NCI-H2171 treated with DMSO at 0.1 percent for 48 hours (cell line): ENCODE data around the gene ADAM8.
A peak's percentile ranks its signal among the peaks of the same experiment; 100 is the strongest.
"Not testable (repeated sequence)": the region's sequence is repeated elsewhere in the genome, so short reads cannot be mapped to it uniquely, and the experiment has no call there.

Experiments used
- DNase-seq: peaks from one replicate; lab custom pipeline; 2025; lab: John Stamatoyannopoulos, UW

ADAM8 gene

DNA sequence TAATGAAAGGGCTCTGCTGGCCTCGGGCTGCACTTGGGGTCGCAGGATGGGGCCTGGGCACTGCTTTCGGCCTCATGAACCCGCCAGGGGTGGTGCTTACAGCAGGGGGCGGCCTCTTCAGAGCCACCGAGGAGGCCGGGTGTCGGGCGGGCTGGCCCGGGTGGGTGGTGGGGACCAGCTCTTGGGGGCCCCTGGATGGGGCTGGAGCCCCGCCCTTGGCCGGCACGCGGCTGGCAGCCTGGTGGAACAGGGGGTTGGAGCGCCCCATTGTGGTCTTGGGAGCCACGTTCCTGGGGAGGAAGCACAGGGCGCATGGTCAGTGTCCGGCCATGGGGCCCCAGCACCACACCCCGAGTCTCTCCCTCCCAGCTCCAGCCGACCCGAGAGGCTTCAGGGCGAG, 8.8 kb downstream of the ADAM8 start:
- no peak for DNase-seq

DNA sequence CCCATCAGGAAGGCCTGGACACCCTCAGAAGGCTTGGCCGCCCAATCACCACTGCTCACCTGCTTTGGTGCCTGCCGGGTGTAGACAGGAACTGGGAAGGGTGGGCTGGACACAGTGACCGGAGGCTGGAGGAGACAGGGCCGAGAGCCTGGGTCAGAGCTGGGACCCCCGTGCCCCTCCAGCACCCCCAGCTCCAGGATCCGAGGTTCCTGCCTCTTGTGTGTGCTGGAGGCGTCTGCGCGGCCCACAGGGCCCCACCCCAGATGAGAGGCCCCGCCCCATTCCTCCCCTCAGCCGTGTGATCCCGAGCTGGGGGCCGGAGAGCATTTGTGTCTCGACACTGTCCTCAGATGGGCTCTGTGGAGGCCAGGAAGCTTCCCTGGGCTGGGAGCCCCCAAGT, 9.4 kb downstream of the ADAM8 start:
- DNase-seq: no peak

DNA sequence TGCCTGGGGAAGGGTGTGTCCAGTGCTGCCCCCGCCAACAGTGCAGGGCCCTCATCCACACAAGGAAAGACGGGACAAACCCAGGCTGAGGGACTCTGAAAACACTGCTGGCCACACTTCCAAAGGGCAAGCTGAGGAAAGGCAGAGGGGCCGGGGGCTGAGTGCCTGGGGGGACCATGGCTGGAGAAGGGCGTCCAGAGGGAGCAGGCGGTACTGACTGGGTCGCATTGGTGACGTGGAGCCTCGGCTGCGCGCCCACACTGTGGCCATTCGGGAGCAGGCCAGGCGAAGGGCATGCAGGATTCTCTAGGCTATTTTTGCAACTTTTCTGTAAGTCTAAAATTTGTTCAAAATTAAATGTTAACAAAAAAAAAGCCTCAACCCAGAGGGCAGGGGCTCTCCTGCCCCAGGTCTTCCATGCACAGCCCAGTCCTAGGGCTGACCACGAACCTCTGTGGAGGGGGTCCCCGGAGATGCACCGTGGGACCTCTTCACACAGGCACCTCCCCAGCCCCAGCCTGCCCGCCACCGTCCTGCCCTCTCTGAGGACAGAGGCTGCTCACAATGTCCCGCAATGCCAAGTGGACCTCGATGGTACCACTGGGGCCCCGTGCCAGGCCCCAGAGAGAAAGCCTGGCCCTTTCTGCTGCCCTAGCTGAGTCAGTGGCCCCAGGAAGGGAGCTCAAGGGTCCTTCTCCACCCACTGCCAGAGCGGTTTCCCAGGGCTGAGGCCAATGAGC, 10.4 kb downstream of the ADAM8 start:
- DNase-seq: no peak

DNA sequence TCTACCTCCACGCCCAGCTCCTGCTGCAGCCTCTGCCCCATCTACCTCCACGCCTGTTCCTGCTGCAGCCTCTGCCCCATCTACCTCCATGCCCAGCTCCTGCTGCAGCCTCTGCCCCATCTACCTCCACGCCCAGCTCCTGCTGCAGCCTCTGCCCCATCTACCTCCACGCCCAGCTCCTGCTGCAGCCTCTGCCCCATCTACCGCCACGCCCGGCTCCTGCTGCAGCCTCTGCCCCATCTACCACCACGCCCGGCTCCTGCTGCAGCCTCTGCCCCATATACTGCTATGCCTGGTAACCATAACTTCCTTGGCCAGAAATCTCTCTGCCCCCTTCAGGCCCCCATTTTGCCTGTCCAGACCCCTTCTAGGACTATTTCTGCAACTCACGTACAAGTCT, 11.6 kb downstream of the ADAM8 start:
- not testable (repeated sequence) for DNase-seq

DNA sequence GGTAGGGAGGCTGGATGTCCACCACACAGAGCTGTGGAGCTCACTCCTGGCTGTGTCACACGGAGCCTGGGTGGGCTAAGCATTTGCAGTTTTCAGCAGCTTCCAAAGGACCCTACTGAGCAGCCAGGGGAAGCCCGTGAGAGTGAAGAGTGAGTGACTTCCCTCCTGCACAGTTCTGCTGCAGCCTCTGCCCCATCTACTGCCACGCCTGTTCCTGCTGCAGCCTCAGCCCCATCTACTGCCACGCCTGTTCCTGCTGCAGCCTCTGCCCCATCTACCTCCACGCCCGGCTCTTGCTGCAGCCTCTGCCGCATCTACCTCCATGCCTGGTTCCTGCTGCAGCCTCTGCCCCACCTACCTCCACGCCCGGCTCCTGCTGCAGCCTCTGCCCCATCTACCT, 12.2 kb downstream of the ADAM8 start:
- DNase-seq: no peak

DNA sequence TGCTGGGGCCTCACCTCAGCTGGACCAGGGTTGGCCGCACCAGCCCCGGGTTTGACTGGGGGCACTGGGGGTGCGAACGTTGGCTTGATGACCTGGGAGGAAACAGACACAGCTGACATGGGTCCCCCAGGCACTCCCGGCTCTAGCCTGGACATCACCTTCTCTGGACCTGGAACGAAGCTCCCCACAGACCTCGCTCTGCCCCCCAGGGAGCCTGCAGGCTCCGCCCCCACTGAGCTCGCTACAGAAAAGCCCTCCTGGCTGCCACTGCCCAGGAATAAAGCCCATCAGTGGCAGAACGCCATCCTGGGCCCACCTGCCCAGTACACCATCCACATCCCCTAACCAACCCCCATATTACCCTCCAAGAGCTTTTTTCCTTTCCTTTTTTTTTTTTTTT, 13.0 kb downstream of the ADAM8 start:
- no peak for DNase-seq

DNA sequence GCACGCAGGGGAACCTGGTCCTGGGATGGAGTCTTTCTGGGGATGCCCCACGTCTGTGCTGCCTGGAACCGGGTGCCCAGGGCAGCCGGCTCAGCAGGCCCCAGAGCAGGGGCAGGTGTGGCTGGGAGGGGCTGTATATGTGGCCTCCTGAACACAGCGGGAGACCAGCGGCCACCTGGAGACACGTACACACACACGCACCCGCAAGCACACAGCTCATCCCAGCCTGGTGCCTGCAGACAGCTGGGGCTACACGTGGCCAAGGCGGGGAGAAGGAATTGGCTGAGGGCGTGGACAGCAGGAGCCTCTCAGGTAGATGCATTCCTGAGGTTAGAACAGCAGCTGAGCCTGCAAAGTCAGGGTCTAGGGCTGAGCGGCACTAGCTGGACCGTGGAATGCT, 14.0 kb downstream of the ADAM8 start:
- peak; percentile 81 for DNase-seq

DNA sequence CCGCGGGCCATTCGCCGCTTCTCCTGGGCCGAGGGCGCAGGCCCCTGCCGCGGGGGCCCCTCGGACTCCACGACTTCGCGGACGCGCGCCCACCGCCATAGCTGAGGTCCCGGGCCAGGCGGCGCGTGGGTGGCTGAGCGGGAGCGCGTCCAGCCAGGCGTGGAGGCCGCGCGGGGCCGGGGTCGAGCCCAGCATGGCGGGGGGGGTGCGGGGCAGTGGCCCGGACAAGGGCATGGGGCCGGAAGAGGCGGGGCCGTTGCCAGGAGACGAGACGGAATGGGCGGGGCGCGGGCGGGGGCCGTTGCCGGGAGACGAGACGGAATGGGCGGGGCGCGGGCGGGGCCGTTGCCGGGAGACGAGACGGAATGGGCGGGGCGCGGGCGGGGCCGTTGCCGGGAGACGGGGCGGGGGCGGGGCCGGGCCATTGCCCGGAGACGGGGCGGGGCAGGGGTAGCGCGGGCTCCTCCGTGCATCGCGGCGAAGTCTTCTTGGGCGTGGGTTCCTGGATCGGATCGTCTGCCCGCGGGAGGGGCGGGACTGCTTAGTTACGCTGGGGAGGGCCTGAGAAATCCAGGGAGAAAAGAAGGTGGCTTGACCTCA, 14.8 kb downstream of the ADAM8 start:
- DNase-seq: peak; percentile 65

DNA sequence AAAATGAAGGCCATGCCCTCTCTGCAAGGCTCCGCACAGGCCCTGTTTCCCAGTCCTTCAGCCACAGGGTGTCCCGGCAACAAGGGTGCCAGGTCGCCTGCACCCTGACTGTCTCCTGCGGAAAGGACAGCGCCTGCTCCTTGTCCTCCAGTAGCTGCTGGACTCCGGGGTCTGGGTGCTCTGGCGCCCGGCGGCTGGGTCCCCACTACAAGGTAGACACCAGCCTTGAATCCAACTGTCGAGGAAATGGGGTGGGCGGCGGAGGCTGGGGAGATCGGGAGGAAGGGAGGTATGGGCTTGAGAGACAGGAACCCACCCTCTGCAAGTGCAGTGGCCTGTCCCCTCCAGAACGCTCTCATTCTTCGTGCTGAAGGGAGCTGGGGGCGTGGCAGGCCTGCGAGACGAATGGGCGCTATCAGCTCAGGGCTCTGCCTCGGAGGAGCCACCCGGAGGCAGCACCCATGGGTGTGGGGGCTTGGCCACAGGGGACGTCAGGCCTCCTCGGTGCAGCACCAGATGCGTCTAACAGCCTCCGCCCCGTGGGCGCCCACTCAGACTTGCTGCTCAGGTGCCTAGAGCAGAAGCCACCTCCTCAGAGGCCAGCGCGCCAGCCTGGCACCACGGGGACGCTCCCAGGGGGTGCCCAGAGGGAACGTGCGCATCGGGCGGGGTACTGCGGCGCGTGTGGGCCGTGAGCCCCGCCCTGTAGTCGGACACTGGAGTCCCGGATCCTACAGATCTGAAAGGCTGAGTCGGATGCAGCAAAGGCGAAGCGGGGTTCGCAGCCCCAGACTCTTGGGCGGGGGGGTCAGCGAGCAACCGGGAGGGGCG, 15.6 kb downstream of the ADAM8 start:
- peak; percentile 31 for DNase-seq

DNA sequence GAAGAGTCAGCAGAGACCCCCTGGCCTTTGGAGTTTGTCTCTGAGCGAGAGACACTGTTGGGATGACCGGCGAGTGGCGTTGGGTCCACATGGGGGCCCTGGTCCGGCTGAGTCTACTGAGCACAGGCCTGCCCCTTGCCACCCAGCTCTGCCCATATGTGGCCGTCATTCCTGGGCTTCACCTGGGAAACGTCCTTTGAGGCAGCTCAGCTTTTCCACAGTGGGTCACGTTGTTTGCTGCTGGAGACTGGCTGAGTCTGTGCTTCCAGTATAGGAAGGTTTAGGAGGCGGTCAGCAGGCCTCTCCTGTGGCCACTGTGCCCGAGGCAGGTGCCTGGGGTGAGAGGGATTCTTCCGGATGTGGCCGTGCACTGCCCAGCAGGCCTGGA, 17.1 kb downstream of the ADAM8 start:
- no peak for DNase-seq

DNA sequence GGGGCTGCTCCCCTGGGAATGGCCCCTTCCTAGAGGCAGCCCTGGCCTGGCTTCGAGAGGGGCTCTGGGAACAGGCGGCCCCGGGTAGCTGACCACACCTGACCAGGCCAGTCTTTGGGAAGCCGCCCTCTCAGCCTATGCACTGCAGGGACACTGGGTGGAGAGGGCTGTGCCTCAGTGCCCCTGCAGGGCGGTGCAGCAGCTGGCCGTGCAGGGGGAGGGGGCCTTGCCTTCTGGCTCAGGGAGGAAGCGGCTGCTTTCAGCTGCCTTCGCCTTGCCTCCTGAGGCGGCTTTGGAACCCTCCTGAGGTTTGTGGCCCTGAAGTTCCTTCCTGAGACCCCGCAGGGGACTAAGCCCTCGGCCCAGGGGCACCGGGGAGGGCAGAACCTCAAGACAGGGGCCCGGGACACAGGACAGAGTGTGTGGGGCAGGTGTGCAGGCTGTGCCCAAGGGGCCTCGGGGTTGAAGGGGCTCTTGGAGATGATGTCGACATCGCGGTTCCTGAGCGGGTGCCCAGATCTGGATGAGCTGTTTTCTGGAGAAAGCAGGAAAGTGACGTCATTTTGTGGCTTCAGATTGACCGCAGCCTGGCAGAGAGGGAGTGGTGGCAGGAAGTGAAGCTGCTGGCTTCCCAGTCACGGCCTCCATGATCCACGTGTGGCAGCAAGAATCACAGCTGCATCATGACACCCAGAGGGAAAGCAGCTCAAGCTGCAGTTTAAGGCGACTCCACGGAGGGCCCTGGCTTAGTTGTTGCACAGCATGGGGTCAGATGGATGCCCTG, 17.7 kb downstream of the ADAM8 start:
- DNase-seq: peak; percentile 35

DNA sequence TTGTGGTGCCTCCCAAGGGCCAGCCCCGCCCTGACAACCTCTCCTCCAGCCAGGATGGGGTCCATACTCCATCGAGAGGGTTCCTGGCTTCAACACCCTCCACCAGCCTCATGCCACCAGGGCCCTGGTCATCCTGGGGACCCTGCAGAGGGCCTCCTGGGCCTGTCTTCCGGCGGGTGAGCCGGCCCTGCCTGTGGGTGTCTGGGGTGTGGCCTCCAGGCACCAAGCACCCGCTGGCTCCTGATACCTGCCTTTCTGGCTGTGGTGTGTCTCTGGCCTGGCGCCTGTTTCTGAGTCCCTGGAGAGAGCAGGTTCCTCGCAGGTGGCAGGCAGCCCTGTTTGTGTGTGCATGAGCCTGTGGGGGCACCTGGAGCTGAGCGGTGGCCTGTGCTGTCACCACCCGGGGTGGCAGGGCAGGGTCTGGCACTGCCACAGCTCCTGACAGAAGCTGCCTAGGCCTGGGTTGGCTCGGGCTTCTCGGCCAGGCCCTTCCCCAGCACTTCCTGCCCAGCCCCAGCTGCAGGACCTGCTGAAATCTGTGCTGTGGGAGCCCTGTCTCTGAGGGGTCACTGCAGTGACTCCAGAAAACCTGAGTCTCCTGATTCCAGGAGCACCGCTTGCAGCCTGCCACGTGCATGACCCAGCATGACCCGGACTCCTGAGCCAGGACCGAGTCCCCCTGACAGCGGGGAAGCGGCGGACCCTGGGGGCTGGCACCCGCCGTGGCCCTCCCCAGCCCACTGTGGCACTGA, 18.4 kb downstream of the ADAM8 start:
- peak; percentile 66 for DNase-seq

DNA sequence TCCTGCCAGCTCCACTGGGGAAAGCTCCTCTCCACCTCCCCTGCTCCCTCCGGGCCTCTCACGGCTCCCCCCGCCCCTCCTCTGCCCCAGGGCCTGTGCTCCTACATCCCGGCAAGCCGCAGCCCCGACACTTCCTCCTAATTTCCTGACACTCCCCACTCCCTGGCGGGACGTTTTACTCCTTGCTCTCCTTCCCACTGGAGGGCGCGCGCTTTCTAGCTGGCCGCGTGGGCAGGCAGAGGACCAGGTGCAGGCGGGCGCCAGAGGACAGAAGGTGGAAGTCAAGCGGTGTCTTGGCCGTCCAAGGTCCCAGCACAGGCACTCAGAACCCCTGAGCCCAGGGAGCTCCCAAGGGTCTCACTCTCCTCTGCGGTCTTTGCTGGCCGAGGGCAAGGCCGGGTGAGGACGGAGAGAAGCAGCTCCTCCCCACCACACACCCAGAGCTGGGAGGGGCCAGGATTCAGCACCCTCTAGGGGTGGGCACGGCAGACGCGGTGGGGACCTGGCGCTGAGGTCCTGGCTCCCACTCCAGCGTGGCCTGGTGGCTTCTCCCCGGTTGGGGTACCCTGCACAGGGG, 19.1 kb downstream of the ADAM8 start:
- peak; percentile 15 for DNase-seq

DNA sequence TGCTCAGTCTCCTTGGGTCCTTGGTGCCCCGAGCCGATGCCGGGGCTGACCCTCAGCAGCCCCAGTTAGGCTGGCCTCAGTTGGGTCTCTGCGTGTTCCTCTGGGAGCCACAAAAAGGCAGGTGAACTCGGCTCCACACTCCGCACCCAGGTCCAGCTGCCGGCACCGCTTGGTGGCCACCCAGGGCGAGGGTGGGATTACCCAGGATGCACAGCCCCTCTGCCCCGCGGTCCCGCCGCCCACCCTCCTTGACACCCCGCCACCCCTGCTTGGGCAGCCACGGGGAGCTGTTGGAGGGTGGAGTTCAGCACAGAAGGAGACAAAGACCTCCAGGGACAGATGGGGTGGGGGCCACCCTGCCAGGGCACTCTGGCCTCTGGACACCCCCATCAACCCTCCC, 21.3 kb downstream of the ADAM8 start:
- no peak for DNase-seq

DNA sequence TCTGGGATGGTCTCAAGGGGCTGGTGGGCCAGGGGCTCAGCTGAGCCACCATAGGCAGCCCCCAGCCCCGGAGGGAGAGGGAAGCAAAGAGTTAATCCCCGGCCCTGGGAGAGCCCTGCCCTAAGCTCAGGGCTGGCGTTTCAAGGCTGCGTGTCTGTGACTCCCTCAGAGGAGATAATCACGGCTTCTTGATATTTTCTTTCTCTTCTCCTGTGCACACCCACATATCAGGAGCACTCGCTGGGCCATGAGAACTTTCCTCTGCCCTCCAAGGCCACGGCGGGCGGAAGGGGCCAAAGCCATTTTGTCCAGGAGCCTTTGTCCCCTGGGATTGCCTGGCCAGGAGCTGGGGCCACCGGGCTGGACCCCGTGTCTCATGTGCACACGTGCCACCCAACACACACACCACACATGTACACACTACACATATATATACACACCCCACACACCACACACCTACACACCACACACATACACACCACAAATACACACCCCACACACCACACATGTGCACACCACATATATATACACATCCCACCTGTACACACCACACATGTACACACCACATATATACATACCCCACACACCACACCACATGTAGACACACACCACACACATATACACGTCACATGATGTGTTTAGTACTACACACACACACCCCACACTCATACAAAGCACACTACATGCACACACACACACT, 22.1 kb downstream of the ADAM8 start:
- no peak for DNase-seq

DNA sequence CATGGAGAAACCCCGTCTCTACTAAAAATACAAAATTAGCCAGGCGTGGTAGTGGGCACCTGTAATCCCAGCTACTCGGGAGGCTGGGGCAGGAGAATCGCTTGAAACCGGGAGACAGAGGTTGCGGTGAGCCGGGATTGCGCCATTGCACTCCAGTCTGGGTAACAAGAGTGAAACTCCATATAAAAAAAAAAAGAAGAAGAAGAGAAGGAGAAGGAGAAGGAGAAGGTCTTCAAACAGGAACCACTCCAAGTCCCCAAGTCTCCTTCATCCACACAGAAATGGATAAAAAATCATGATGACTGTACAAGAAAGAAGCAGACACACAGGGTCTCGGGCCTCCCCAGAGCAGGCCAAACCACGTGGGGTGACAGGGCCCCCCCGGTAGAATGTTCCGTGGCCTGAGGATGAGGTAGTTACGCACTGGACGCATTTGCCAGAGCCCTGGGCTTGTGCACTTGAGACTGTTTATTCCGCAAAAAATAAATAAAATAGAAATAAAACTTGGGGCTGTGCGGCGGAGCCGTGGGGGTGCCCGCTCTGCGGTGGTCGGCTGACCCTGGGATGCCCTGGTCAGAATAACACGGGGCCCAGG, 23.2 kb downstream of the ADAM8 start:
- no peak for DNase-seq

DNA sequence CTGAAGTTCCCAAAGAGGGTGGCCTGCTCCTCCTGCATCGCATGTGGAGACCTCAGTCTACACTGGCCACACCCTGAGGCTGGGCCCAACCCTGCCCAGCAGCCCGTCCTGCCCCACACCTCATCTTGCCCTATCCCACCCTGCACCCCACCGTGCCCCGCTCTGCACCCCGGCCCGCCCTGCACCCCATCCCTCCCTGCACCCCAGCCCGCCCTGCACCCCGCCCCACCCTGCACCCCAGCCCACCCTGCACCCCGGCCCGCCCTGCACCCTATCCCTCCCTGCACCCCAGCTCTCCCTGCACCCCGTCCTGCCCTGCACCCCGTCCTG, 24.5 kb downstream of the ADAM8 start:
- DNase-seq: no peak

DNA sequence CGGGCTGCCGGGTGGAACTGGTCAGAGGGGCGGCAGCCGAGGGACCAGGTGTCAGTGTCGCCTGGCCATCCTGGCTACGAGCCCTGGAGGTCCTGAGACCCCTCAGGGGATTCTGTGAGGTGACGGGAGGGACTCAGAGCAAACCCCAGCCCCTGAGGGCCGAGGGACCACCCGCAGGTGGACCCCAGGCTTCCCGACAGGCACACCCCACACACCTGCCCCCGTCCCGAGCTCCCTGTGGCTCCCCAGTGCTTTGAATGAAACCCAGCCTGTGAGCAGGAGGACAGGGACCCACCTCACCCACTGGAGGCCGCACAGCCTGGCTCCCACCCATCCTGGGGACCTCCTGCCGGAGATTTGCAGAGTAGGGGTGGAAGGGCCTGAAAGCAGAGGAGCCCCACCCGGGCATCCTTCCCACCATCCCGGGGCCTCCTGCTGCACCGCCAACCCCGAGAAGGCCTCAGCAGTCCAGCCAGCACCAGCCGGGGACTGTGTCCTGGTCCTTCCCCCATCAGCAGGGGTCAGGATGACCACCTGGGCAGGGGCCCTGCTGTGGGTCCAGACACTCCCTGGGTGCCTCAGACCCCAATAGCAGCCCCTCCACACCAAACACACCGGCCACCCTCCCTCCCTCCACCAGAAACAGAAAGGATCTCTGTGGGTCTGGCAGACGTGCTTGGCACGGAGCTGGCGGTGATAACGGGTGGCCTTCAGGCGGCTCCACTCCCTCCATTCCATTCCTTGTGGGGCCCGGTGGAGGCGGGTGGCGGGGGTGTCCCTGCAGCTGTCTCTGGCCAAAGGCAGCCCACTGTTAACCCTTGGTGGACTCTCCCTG, 25.1 kb downstream of the ADAM8 start:
- no peak for DNase-seq

DNA sequence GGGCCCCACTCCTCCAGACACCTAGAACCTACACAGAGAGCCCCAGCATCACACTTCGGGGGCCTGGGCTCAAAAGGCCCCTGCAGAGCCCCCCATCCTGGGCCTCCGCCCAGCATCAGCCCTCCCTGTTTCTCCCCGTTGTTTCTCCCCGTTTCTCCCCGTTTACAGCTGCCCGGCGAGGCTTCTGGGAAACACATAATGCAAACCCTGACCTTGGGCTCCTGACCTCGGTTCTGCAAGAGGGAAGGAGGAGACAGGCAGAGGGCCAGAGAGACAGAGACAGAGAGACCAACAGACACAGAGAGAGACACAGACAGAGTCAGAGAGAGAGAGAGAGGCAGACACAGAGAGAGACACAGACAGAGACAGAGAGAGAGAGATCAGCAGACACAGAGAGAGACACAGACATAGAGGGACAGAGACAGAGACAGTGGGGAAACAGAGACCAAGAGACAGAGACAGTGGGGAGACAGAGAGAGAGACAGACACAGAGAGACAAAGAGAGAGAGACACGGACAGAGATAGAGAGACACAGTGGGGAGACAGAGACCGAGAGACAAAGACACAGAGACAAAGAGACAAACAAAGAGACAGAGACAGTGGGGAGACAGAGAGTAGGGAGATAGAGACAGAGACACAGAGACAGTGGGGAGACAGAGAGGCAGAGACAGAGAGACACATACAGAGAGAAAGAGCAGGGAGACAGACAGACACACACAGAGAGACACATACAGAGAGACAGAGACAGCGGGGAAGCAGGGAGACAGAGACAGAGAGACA, 26.5 kb downstream of the ADAM8 start:
- DNase-seq: no peak
